K562 (cell line): ENCODE data around the gene LCN15. TPM values are rescaled to one million over a fixed set of nuclear protein-coding genes. Genes with fewer than 3 reads are reported as not detected.

Experiments used
- ATAC-seq: fragments of 200-7000 bp; cut with Tn5 transposase; 3 replicates; pipeline ENCODE4 v1.9.1; 2020; ENCODE audit warnings: moderate library complexity
- BruUV-seq: library from RNA; stranded (reverse); fragments of 400-500 nt; replicated peaks from 2 replicates; lab custom pipeline; 2021; lab: Mats Ljungman, UMichigan
- CTCF ChIA-PET: fragments of 300-600 bp; formaldehyde crosslinking; extraction: SDS; loops from one replicate; lab custom pipeline; 2021; ENCODE audit warnings: low intra/inter-chr PET ratio; lab: Yijun Ruan, JAX
- POLR2A ChIA-PET: fragments of 300-600, 350-650 bp; sonication (Branson Sonifier 250); formaldehyde crosslinking; extraction: SDS; loops from one replicate; lab custom pipeline; 2021; ENCODE audit warnings: antibody characterized with exemption, inconsistent platforms; lab: Yijun Ruan, JAX
- DNase-seq, 4 experiments: peaks; one replicate each; pipeline versions ENCODE4 v3.0.0 to v3.0.0-alpha.2; 2011 to 2018; ENCODE audit warnings: low spot score in 3 of 4, mixed read lengths in 3 of 4; ENCODE audit errors: extremely low read depth in 1 of 4
- FAIRE-seq: peaks from 2 replicates; lab custom pipeline; 2011; peaks lifted over from hg19 to GRCh38; lab: Jason Lieb, UNC
- H2AFZ ChIP-seq: 2 replicates; pipeline ENCODE4 v1.6.0; 2011; ENCODE audit warnings: low read depth, low read length, control low read depth, inconsistent platforms
- H3K27ac ChIP-seq: fragments of 200-600 bp; 3 replicates; pipeline ENCODE4 v1.8.0; 2011; ENCODE audit warnings: low read depth, mild to moderate bottlenecking, control low read depth, inconsistent platforms, low read length, moderate library complexity, mixed read lengths; ENCODE audit errors: extremely low read depth
- H3K27me3 ChIP-seq, 2 experiments: fragments of 300-600 bp in 1 of 2; 2 replicates in 1 of 2; 3 replicates in 1 of 2; pipeline versions ENCODE4 v1.6.0 to v1.8.0; 2011; ENCODE audit warnings: inconsistent platforms in 2 of 2, low read length in 2 of 2, mild to moderate bottlenecking in 1 of 2, mixed read lengths in 1 of 2, moderate library complexity in 1 of 2; ENCODE audit not compliant: control insufficient read depth in 2 of 2, insufficient read depth in 2 of 2
- H3K36me3 ChIP-seq: fragments of 300-600 bp; 3 replicates; pipeline ENCODE4 v1.8.0; 2011; ENCODE audit warnings: mild to moderate bottlenecking, low read length, inconsistent platforms; ENCODE audit not compliant: control insufficient read depth, insufficient read depth
- H3K4me1 ChIP-seq, 2 experiments: fragments of 200-600 bp in 1 of 2; replicated peaks in 1 of 2; 2 replicates in 1 of 2; 3 replicates in 1 of 2; pipeline versions ENCODE4 v1.5.1 to v1.8.0; 2011; ENCODE audit warnings: inconsistent platforms in 2 of 2, low read length in 2 of 2, mild to moderate bottlenecking in 1 of 2, mixed read lengths in 1 of 2, moderate library complexity in 1 of 2; ENCODE audit not compliant: control insufficient read depth in 2 of 2, insufficient read depth in 2 of 2
- H3K4me2 ChIP-seq: 2 replicates; pipeline ENCODE4 v1.6.1; 2011; ENCODE audit warnings: low read length, control low read depth, inconsistent platforms, mixed read lengths; ENCODE audit not compliant: insufficient read depth
- H3K4me3 ChIP-seq: fragments of 200-600 bp; sonication (generic), shearing (Covaris generic); 2 replicates; pipeline ENCODE4 v1.5.1; 2016; ENCODE audit warnings: control low read depth, inconsistent platforms
- H3K79me2 ChIP-seq: fragments of 200-600 bp; 3 replicates; pipeline ENCODE4 v1.8.0; 2011; ENCODE audit warnings: low read length, inconsistent platforms; ENCODE audit not compliant: control insufficient read depth, insufficient read depth
- H3K9ac ChIP-seq, 2 experiments: 2 replicates each; pipeline versions ENCODE4 v1.6.0 to v1.6.1; 2011; ENCODE audit warnings: low read depth in 2 of 2, low read length in 2 of 2, control low read depth in 1 of 2, inconsistent platforms in 1 of 2, mild to moderate bottlenecking in 1 of 2, mixed read lengths in 1 of 2; ENCODE audit not compliant: insufficient read depth in 1 of 2
- H3K9me1 ChIP-seq: one replicate; pipeline ENCODE4 v1.6.0; 2011; ENCODE audit warnings: inconsistent platforms, mild to moderate bottlenecking, low read length, moderate library complexity; ENCODE audit not compliant: control insufficient read depth, insufficient read depth
- H3K9me3 ChIP-seq: replicated peaks from 2 replicates; pipeline ENCODE4 v1.5.1; 2011; ENCODE audit warnings: low read depth, low read length, inconsistent platforms; ENCODE audit not compliant: control insufficient read depth, insufficient read depth
- H4K20me1 ChIP-seq: replicated peaks from 2 replicates; pipeline ENCODE4 v1.6.1; 2011; ENCODE audit warnings: low read length, inconsistent platforms, mixed read lengths; ENCODE audit not compliant: control insufficient read depth, insufficient read depth
- ESRRA ChIP-seq: fragments of 450-650 bp; IDR thresholded peaks from 2 replicates; pipeline ENCODE4 v1.6.1; 2014; ENCODE audit warnings: low read depth, mild to moderate bottlenecking, moderate library complexity, borderline replicate concordance
- ESRRB ChIP-seq: fragments of 250-450 bp; sonication (Bioruptor Pico); IDR thresholded peaks from 2 replicates; pipeline ENCODE4 v1.5.0; 2020; ENCODE audit warnings: mild to moderate bottlenecking, moderate library complexity, borderline replicate concordance
- HDGF ChIP-seq: fragments of 450-650 bp; IDR thresholded peaks from 2 replicates; pipeline ENCODE4 v1.6.1; 2016
- HNRNPUL1 ChIP-seq: fragments of 200-400 bp; formaldehyde crosslinking; IDR thresholded peaks from 2 replicates; pipeline ENCODE4 v1.6.1; 2017; ENCODE audit warnings: low read length
- HSF4 ChIP-seq: fragments of 250-450 bp; sonication (Bioruptor Pico); IDR thresholded peaks from 2 replicates; pipeline ENCODE4 v2.1.2; 2022; ENCODE audit warnings: mild to moderate bottlenecking, moderate library complexity, borderline replicate concordance
- JUN ChIP-seq, 2 experiments: sonication (generic) in 1 of 2; formaldehyde crosslinking in 1 of 2; IDR thresholded peaks; 2 replicates each; pipeline versions ENCODE4 v1.6.1 to v1.8.0; 2012 to 2022; ENCODE audit warnings: borderline replicate concordance in 2 of 2, mild to moderate bottlenecking in 2 of 2, improper control_type of control experiment in 1 of 2, low read depth in 1 of 2, low read length in 1 of 2, missing genetic modification reagents in 1 of 2
- RBM14 ChIP-seq: fragments of 200-400 bp; formaldehyde crosslinking; IDR thresholded peaks from 2 replicates; pipeline ENCODE4 v1.6.1; 2018; ENCODE audit warnings: low read depth, mild to moderate bottlenecking, low read length, moderate library complexity, borderline replicate concordance; ENCODE audit not compliant: insufficient read depth
- SNRNP70 ChIP-seq: fragments of 200-400 bp; formaldehyde crosslinking; optimal IDR thresholded peaks from 2 replicates; pipeline ENCODE3; 2017; ENCODE audit warnings: low read depth, low read length
- TAF1 ChIP-seq: IDR thresholded peaks from 2 replicates; pipeline ENCODE4 v1.6.1; 2011; ENCODE audit warnings: mild to moderate bottlenecking, low read length, moderate library complexity; ENCODE audit not compliant: insufficient read depth, control insufficient read depth, severe bottlenecking; ENCODE audit errors: extremely low read depth
- TRIM28 ChIP-seq: fragments of 450-650 bp; IDR thresholded peaks from 2 replicates; pipeline ENCODE4 v1.6.1; 2017
- WGBS: fragments of 100-300 bp; shearing (Covaris generic); methylation state at CpG from one replicate; pipeline ENCODE4 v1.1.6; 2016; ENCODE audit warnings: low coverage, mixed read lengths; ENCODE audit not compliant: insufficient coverage; ENCODE audit errors: missing lambda C conversion rate; 5-methylcytosine and 5-hydroxymethylcytosine counted together
- in situ Hi-C: fragments of 300-500 bp; cut with MboI; formaldehyde crosslinking; loops from 4 replicates; pipeline ENCODE4 v1.15.0; 2018; ENCODE audit warnings: inconsistent platforms, mixed read lengths
- intact Hi-C: fragments of 100-400 bp; cut with micrococcal nuclease; formaldehyde crosslinking; loops from 2 replicates; pipeline ENCODE4 v1.14.2; 2022
- polyA plus RNA-seq, 8 experiments: library from polyadenylated mRNA; depleted of rRNA in 4 of 8; stranded (reverse) in 5 of 8; unstranded in 3 of 8; fragments of >200 nt; fragmentation: Nextera tagmentation in 2 of 8; fragmentation: Illumina TruSeq in 1 of 8; extraction: Ambion mirVana in 2 of 8; extraction: Trizol in 1 of 8; gene quantifications; 2 replicates each; pipeline versions ENCODE4 v1.2.1 to v1.2.3, GENCODE V29; 2011 to 2014; ENCODE audit warnings: inconsistent platforms in 1 of 8, missing spikeins in 1 of 8
- total RNA-seq, 7 experiments: library from RNA; depleted of rRNA in 6 of 7; stranded (reverse); fragments of >200 nt in 6 of 7; fragmentation: Illumina TruSeq in 2 of 7; extraction: Trizol in 2 of 7; gene quantifications; 2 replicates each; pipeline versions ENCODE4 v1.2.1 to v1.2.3, GENCODE V29; 2011 to 2021; ENCODE audit warnings: low replicate concordance in 1 of 7
- TF ChIP-seq, protein P1 (sequence below): fragments of 150-350 bp; conservative IDR thresholded peaks from 2 replicates; pipeline ENCODE4 v1.6.1; 2014; ENCODE audit warnings: low read length
- TF ChIP-seq, protein P2 (sequence below): fragments of 250-450 bp; sonication (Bioruptor Pico); IDR thresholded peaks from 2 replicates; pipeline ENCODE4 v1.4.0; 2020; ENCODE audit warnings: mild to moderate bottlenecking, moderate library complexity
- TF ChIP-seq, protein P3 (sequence below): fragments of 450-650 bp; IDR thresholded peaks from 2 replicates; pipeline ENCODE4 v1.6.1; 2016; ENCODE audit warnings: low read depth, mild to moderate bottlenecking, moderate library complexity
- TF ChIP-seq, protein P4 (sequence below): sonication (generic); formaldehyde crosslinking; IDR thresholded peaks from 2 replicates; pipeline ENCODE4 v1.9.0; 2022; ENCODE audit warnings: mild to moderate bottlenecking, missing genetic modification reagents

Gene LCN15
- total and polyA plus RNA-seq, 9 of the 15 experiments (the other 6 are each of a cell fraction or from before 2014, with no cell fraction given) = 0.66 TPM; not detected in 8

DNA sequence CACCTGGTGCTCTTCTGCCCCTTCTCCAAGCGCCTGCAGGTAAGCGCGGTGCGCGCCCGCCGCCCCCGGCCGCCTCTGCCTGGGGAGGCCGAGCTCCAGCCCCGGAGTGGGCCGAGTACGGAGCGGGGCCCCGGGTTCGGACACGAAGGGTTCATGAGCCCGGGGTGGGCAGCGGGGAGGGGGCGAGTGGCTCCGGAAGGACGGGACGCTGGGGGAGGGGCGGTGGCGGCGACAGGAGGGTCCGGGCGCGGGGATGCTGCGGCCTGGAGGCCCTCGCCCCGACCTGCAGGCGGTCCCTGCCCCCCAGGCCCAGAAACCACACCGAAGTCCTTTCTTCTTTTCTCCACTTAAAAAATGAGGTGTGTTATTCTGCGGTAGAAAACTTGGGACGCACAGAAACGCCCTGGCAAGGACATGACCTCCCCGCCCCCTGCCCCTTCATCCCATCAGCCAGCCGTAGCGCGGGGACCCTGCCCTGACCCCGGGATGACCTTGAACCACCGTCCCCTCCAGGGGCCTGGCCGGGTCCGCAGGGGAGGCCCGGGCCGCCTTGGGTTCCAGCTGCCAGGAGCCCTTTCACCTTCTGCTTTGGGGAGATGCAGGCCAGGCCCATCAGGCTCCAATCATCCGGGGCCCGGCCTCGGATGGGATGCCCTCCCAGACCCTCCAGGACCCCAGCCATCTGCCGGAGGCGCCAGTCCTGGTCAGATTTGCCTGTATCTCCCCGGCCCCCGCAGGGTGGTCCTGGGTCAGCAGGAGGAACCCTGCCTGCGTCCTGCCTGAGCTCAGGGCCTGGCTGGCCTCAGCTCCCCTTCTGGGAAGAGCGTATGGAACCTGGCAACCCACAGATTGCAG is 51.4 kb downstream of the LCN15 start:
- 22% methylated on average over 17 of the region's 56 CpGs for WGBS
- peak overlapping the region; percentile 48 for H3K4me2 ChIP-seq
- peak overlapping the region; percentile 63 for H3K4me3 ChIP-seq
- TSS peak; percentile 46 for BruUV-seq
- peak overlapping the region; percentile 79 for H2AFZ ChIP-seq
- in situ Hi-C loops (no loop called here), intact Hi-C loops (no loop called here)
- peak overlapping the region; percentile 63 to 94; a peak in 3 of 4 replicates for H3K9ac ChIP-seq
- H3K27ac ChIP-seq = peak overlapping the region; percentile 62; the same call in 2 of the 3 replicates
- H3K79me2 ChIP-seq = peaks cover 12% of the 10 kb centered on the region
- ATAC-seq = no peak
- H4K20me1 ChIP-seq = no peaks in the 10 kb centered on the region
- H3K9me3 ChIP-seq = no peaks in the 10 kb centered on the region
- H3K9me1 ChIP-seq = no peaks in the 10 kb centered on the region
- H3K27me3 ChIP-seq = no peaks in the 10 kb centered on the region
- peak in 2 of 4 experiments; percentile 56 to 64 for DNase-seq
- peaks cover 14 to 70% of the 10 kb centered on the region in 2 experiments for H3K4me1 ChIP-seq
- CTCF ChIA-PET = interaction anchor here (0.6 kb wide), 1 partner anchor 232 kb away, joined by 4 read pairs; the partner anchor contains the start of gene C8G
- peaks cover 4% of the 10 kb centered on the region; the same call in 1 of the 3 replicates for H3K36me3 ChIP-seq
- POLR2A ChIA-PET = interaction anchor here (1.4 to 3.2 kb wide), 3 partner anchors 9 to 15 kb away, joined by 4 to 44 read pairs (median 9); no protein-coding TSS in a partner anchor
- no peak for FAIRE-seq
- TF ChIP-seq RBM14 (no peak), HDGF (no peak), ESRRB (CRISPR knock-in tag) (no peak), SNRNP70 (no peak), TAF1 (peak; percentile 3), HSF4 (CRISPR knock-in tag) (no peak), HNRNPUL1 (no peak), ESRRA (peak; percentile 83), JUN (IDR thresholded peaks at IDR 0.05; ENCODE audit: borderline replicate concordance, low read depth, low read length) (no peak), JUN (CRISPR knock-in tag; IDR thresholded peaks at IDR 0.05; ENCODE audit: borderline replicate concordance) (peak; percentile 58; the same call in 1 of the 2 replicates), TRIM28 (no peak)
- TF ChIP-seq, protein P1, sequence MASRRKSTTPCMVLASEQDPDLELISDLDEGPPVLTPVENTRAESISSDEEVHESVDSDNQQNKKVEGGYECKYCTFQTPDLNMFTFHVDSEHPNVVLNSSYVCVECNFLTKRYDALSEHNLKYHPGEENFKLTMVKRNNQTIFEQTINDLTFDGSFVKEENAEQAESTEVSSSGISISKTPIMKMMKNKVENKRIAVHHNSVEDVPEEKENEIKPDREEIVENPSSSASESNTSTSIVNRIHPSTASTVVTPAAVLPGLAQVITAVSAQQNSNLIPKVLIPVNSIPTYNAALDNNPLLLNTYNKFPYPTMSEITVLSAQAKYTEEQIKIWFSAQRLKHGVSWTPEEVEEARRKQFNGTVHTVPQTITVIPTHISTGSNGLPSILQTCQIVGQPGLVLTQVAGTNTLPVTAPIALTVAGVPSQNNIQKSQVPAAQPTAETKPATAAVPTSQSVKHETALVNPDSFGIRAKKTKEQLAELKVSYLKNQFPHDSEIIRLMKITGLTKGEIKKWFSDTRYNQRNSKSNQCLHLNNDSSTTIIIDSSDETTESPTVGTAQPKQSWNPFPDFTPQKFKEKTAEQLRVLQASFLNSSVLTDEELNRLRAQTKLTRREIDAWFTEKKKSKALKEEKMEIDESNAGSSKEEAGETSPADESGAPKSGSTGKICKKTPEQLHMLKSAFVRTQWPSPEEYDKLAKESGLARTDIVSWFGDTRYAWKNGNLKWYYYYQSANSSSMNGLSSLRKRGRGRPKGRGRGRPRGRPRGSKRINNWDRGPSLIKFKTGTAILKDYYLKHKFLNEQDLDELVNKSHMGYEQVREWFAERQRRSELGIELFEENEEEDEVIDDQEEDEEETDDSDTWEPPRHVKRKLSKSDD = no peak
- TF ChIP-seq, protein P2, sequence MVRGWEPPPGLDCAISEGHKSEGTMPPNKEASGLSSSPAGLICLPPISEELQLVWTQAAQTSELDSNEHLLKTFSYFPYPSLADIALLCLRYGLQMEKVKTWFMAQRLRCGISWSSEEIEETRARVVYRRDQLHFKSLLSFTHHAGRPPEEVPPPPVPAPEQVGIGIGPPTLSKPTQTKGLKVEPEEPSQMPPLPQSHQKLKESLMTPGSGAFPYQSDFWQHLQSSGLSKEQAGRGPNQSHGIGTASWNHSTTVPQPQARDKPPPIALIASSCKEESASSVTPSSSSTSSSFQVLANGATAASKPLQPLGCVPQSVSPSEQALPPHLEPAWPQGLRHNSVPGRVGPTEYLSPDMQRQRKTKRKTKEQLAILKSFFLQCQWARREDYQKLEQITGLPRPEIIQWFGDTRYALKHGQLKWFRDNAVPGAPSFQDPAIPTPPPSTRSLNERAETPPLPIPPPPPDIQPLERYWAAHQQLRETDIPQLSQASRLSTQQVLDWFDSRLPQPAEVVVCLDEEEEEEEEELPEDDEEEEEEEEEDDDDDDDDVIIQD (CRISPR knock-in tag) = no peak
- TF ChIP-seq, protein P3, sequence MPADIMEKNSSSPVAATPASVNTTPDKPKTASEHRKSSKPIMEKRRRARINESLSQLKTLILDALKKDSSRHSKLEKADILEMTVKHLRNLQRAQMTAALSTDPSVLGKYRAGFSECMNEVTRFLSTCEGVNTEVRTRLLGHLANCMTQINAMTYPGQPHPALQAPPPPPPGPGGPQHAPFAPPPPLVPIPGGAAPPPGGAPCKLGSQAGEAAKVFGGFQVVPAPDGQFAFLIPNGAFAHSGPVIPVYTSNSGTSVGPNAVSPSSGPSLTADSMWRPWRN = no peak
- TF ChIP-seq, protein P4, sequence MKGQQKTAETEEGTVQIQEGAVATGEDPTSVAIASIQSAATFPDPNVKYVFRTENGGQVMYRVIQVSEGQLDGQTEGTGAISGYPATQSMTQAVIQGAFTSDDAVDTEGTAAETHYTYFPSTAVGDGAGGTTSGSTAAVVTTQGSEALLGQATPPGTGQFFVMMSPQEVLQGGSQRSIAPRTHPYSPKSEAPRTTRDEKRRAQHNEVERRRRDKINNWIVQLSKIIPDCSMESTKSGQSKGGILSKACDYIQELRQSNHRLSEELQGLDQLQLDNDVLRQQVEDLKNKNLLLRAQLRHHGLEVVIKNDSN (CRISPR knock-in tag) = peak; percentile 38; the same call in 1 of the 2 replicates
